GM23248 (cell line): ENCODE results near the gene NFIA. TPM values are rescaled to one million over a fixed set of nuclear protein-coding genes. Genes with fewer than 3 reads are reported as not detected.

Experiments
- DNase-seq: peaks from one replicate; pipeline ENCODE4 v3.0.0-alpha.2; 2015
- H2AFZ ChIP-seq: fragments of 200-600 bp; sonication (generic); 2 replicates; pipeline ENCODE4 v1.6.1; 2016; ENCODE audit warnings: antibody characterized with exemption
- H3F3A ChIP-seq: fragments of 200-600 bp; sonication (generic); 2 replicates; pipeline ENCODE4 v1.6.1; 2016; ENCODE audit warnings: mild to moderate bottlenecking, antibody characterized with exemption, mixed run types; ENCODE audit not compliant: insufficient read depth
- H3K27ac ChIP-seq: fragments of 200-600 bp; sonication (generic); 2 replicates; pipeline ENCODE4 v1.5.1; 2016; ENCODE audit warnings: mild to moderate bottlenecking
- H3K27me3 ChIP-seq: fragments of 200-600 bp; sonication (generic); replicated peaks from 2 replicates; pipeline ENCODE4 v1.6.1; 2016; ENCODE audit warnings: mild to moderate bottlenecking; ENCODE audit not compliant: insufficient read depth
- H3K36me3 ChIP-seq: fragments of 200-600 bp; sonication (generic); 2 replicates; pipeline ENCODE4 v1.6.1; 2016; ENCODE audit warnings: low read depth, mild to moderate bottlenecking
- H3K4me1 ChIP-seq: fragments of 200-600 bp; sonication (generic); 2 replicates; pipeline ENCODE4 v1.6.1; 2016; ENCODE audit warnings: mild to moderate bottlenecking; ENCODE audit not compliant: insufficient read depth
- H3K4me2 ChIP-seq: fragments of 200-600 bp; sonication (generic); one replicate; pipeline ENCODE4 v1.6.1; 2016; ENCODE audit warnings: mild to moderate bottlenecking; ENCODE audit not compliant: unreplicated experiment
- H3K4me3 ChIP-seq: fragments of 200-600 bp; sonication (generic); 2 replicates; pipeline ENCODE4 v1.5.1; 2016; ENCODE audit warnings: mild to moderate bottlenecking
- H3K79me2 ChIP-seq: fragments of 200-600 bp; sonication (generic); 2 replicates; pipeline ENCODE4 v1.6.1; 2016; ENCODE audit warnings: mild to moderate bottlenecking; ENCODE audit not compliant: insufficient read depth
- H3K9ac ChIP-seq: fragments of 200-600 bp; sonication (generic); 2 replicates; pipeline ENCODE4 v1.6.1; 2016; ENCODE audit warnings: mild to moderate bottlenecking
- H3K9me2 ChIP-seq: fragments of 200-600 bp; sonication (generic); 2 replicates; pipeline ENCODE4 v1.6.1; 2016; ENCODE audit warnings: mixed run types, mild to moderate bottlenecking, moderate library complexity; ENCODE audit not compliant: insufficient read depth
- H3K9me3 ChIP-seq: fragments of 200-600 bp; sonication (generic); one replicate; pipeline ENCODE4 v1.6.1; 2017; ENCODE audit warnings: low read depth
- H4K20me1 ChIP-seq: fragments of 200-600 bp; sonication (generic); 2 replicates; pipeline ENCODE4 v1.6.0; 2016; ENCODE audit not compliant: insufficient read depth
- EZH2 ChIP-seq: fragments of 200-600 bp; sonication (generic); IDR thresholded peaks from 2 replicates; pipeline ENCODE4 v1.6.1; 2018; ENCODE audit warnings: antibody characterized with exemption, mild to moderate bottlenecking; ENCODE audit not compliant: insufficient read depth, poor library complexity, severe bottlenecking
- EZH2phosphoT487 ChIP-seq: fragments of 200-600 bp; sonication (generic); IDR thresholded peaks from 2 replicates; pipeline ENCODE4 v1.6.1; 2018; ENCODE audit warnings: antibody characterized with exemption, moderate library complexity, mild to moderate bottlenecking, low read depth; ENCODE audit not compliant: insufficient read depth
- WGBS, 2 experiments: methylation state at CpG; one replicate each; pipeline ENCODE4 v1.1.6; 2015 to 2017; ENCODE audit warnings: low lambda C conversion rate in 2 of 2, low coverage in 1 of 2; ENCODE audit errors: missing lambda C conversion rate in 2 of 2; 5-methylcytosine and 5-hydroxymethylcytosine counted together
- in situ Hi-C: fragments of 300-500 bp; cut with MboI; formaldehyde crosslinking; loops from 2 replicates; pipeline ENCODE4 v1.15.0; 2020
- polyA plus RNA-seq: library from polyadenylated mRNA; unstranded; fragments of >200 nt; fragmentation: Nextera tagmentation; extraction: Ambion mirVana; gene quantifications from 2 replicates; pipeline ENCODE4 v1.2.1, GENCODE V29; 2016
- total RNA-seq: library from RNA; depleted of rRNA; stranded (reverse); fragments of >200 nt; shearing (Covaris generic); gene quantifications from 2 replicates; pipeline ENCODE4 v1.2.3, GENCODE V29; 2014

Gene NFIA
- total and polyA plus RNA-seq, 2 experiments from 2014 or later: 3.4 to 8.8 TPM

GRCh38 chr1:61377242-61377958, 295.0 kb downstream of the NFIA start:
- Histone ChIP-seq H3K9me3 (no peaks in the 10 kb centered on the region), H3K9ac (no peak overlapping the region), H4K20me1 (no peaks in the 10 kb centered on the region), H3K27me3 (no peaks in the 10 kb centered on the region), H3F3A (no peaks in the 10 kb centered on the region), H2AFZ (no peak overlapping the region), H3K36me3 (no peaks in the 10 kb centered on the region), H3K9me2 (no peaks in the 10 kb centered on the region), H3K4me1 (no peaks in the 10 kb centered on the region), H3K79me2 (no peaks in the 10 kb centered on the region), H3K27ac (no peak overlapping the region), H3K4me3 (no peak overlapping the region), H3K4me2 (no peak overlapping the region)
- in situ Hi-C loops: no loop called here
- DNase-seq: no peak
- 92 to 94% methylated on average over 7 of the region's 7 CpGs for WGBS, 2 experiments
- no peak for TF ChIP-seq EZH2
- TF ChIP-seq EZH2phosphoT487: no peak

- Histone ChIP-seq H3K9me3 (no peaks in the 10 kb centered on the region), H4K20me1 (no peaks in the 10 kb centered on the region), H3K9me2 (no peaks in the 10 kb centered on the region), H2AFZ (no peak overlapping the region), H3K9ac (no peak overlapping the region), H3K79me2 (no peaks in the 10 kb centered on the region), H3K27me3 (no peaks in the 10 kb centered on the region), H3K4me2 (no peak overlapping the region), H3F3A (no peaks in the 10 kb centered on the region), H3K27ac (no peak overlapping the region), H3K36me3 (no peaks in the 10 kb centered on the region), H3K4me3 (no peak overlapping the region), H3K4me1 (no peaks in the 10 kb centered on the region)
- in situ Hi-C loops: no loop called here
- no peak for DNase-seq
- no peak for TF ChIP-seq EZH2
- TF ChIP-seq EZH2phosphoT487: no peak
- 55 to 63% methylated on average over 4 of the region's 4 CpGs for WGBS, 2 experiments
Measured at GRCh38 chr1:61378494-61379180, 296.3 kb downstream of the NFIA start.

- Histone ChIP-seq H3K4me3 (no peak overlapping the region), H3K9me2 (no peaks in the 10 kb centered on the region), H3F3A (no peaks in the 10 kb centered on the region), H3K27me3 (no peaks in the 10 kb centered on the region), H3K4me2 (no peak overlapping the region), H4K20me1 (no peaks in the 10 kb centered on the region), H3K4me1 (no peaks in the 10 kb centered on the region), H3K9me3 (no peaks in the 10 kb centered on the region), H3K27ac (no peak overlapping the region), H2AFZ (no peak overlapping the region), H3K36me3 (no peaks in the 10 kb centered on the region), H3K9ac (no peak overlapping the region), H3K79me2 (no peaks in the 10 kb centered on the region)
- no peak for DNase-seq
- WGBS, 2 experiments: 86 to 92% methylated on average over 2 of the region's 2 CpGs
- TF ChIP-seq EZH2 (no peak), EZH2phosphoT487 (no peak)
- in situ Hi-C loops: no loop called here
Measured at GRCh38 chr1:61379693-61380092, 297.3 kb downstream of the NFIA start.

GRCh38 chr1:61380561-61380960, 298.2 kb downstream of the NFIA start:
- H2AFZ ChIP-seq: no peak overlapping the region
- H3K9me2 ChIP-seq: no peaks in the 10 kb centered on the region
- H3K9ac ChIP-seq: no peak overlapping the region
- H3K9me3 ChIP-seq: no peaks in the 10 kb centered on the region
- H3K36me3 ChIP-seq: no peaks in the 10 kb centered on the region
- no peaks in the 10 kb centered on the region for H3K79me2 ChIP-seq
- H3K4me3 ChIP-seq: no peak overlapping the region
- TF ChIP-seq EZH2phosphoT487: no peak
- TF ChIP-seq EZH2: no peak
- H3F3A ChIP-seq: no peaks in the 10 kb centered on the region
- in situ Hi-C loops: no loop called here
- H3K27me3 ChIP-seq: no peaks in the 10 kb centered on the region
- no peak for DNase-seq
- 97% methylated on average over 3 of the region's 3 CpGs for WGBS, 2 experiments
- no peak overlapping the region for H3K4me2 ChIP-seq
- no peaks in the 10 kb centered on the region for H4K20me1 ChIP-seq
- no peaks in the 10 kb centered on the region for H3K4me1 ChIP-seq
- H3K27ac ChIP-seq: no peak overlapping the region
